HG03469 (cell line): Measurements from ENCODE around the gene GLOD4.
"Not testable (repeated sequence)": the region's sequence is repeated elsewhere in the genome, so short reads cannot be mapped to it uniquely, and the experiment has no call there.

ENCODE experiments used
- ATAC-seq: cut with Tn5 transposase; IDR thresholded peaks from one replicate; pipeline ENCODE4 v1.9.1; 2021; ENCODE audit warnings: mild to moderate bottlenecking, moderate library complexity, moderate number of reproducible peaks; ENCODE audit not compliant: unreplicated experiment

Gene GLOD4

DNA sequence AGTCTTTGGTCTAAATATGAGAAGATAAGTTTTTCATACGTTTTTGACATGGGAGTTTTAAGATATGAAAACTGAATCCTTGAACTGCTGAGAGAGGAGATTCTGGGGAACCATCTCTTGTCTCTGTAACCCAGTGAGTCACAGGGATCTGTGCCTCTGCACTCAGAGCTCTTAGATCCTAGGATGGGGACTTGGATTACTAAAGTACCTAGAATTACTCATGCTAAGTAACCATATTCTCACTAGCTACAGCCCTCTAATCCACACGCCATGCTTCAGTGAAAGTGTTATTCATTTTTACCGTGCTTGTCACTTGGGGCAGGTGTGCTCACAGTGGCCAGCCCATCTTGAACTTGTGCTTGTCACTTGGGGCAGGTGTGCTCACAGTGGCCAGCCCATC is 2.1 kb upstream of the GLOD4 start:
- ATAC-seq, result no peak

DNA sequence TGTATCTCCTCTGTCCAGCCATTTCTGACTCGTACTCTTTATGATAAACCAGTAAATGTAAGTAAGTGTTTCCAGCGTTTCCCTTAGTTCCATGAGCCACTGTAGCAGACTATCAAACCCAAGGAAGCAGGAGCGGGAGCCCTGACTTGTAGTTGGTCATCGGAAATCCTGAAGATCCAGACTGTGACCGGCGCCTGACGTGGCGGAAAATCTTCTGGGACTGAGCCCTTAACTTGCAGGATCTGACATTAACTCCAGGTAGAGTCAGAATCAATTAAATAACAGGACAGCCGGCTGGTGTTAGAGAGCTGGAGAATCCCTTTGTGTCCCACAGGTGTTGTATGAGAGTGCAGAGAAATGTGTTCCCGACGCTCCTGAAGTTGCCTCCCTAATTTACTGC is 4.0 kb downstream of the GLOD4 start:
- no peak for ATAC-seq

- no peak for ATAC-seq
These were observed 7.8 kb downstream of the GLOD4 start for GRCh38 chr17:774313-774584.

DNA sequence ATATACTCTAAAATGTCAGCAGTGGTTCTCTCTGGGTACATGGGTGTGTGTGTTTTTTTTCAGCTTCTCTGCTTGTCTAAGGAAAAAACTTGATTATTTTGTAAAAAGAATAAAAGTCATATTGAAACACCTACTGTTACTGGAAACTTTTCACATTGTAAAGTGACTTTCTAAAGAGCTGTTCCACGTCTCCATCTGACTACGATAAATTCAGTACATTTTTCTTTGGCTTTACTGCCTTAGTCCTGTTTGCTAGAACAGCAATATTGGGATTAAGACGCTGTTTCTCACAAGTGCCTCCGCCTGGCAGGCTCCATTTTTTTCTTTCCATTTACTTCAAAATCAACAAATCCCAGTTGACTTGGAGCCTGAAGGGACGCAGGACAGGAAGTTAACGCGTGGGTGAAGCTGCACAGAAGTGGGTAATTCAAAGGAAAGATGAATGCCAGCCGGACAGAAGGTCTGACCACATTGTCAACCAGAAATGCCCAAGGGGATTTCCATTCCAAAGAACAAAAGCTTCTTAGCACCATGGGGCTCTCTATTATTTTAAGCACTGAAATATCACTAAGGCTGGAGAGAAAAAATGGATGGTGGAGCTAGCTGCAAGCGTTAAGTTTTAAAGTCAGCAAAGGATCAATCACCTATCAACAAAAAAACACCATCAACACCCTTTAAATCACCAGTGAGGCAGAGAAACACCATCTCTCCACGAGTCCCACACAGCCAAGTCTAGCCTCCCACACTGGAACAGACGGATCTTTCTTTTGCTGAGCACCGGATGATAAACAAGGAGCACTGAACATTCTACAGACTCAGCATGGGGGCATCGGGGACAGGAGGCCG is 8.4 kb downstream of the GLOD4 start:
- ATAC-seq, result no peak

GRCh38 chr17:773016-773415 is 9.1 kb downstream of the GLOD4 start:
- ATAC-seq, result no peak

GRCh38 chr17:767076-767475 is 15.0 kb downstream of the GLOD4 start:
- ATAC-seq, result no peak

GRCh38 chr17:760371-760770 is 21.7 kb downstream of the GLOD4 start:
- ATAC-seq, result no peak

DNA sequence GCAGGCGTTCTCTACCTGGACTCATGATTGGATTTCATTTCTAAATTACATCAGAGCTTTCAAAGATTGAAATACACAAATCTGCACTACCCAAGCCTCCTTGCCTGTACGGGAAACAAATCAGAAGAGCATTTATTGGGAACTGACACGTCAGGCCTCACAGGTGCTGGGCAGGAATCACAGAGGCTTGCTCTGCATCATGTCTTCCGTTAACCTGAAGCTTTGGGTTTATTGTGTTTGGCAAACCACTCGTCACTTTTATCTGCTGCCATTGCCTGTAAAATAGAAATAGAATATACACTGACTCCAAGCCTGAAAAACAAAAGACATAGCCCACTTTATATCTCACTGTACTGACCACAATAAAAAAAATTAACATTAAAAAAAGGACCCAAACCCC is 22.1 kb downstream of the GLOD4 start:
- no peak for ATAC-seq

GRCh38 chr17:756010-756567 is 26.0 kb downstream of the GLOD4 start:
- not testable (repeated sequence) for ATAC-seq

- ATAC-seq, result not testable (repeated sequence)
These were observed 26.6 kb downstream of the GLOD4 start for GRCh38 chr17:755319-755961.

DNA sequence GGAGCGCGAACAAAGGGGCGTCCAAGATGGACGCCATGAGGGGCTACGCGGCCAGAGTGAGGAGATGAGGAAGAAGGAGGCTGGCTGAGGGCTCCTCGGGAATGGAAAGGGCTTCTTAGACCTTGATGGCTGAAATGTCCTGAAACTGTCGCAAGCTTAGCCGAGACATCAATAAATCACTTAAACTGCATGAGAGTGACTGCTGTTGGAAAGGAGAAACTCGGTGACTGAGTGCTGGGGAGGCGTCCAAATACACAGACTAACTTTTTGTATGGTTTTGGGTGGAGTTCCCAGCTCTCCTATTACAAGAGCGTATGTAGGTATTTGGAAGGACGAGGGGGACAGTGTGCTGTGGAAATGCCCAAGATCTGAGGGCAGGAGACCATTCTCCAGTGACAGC is 28.7 kb downstream of the GLOD4 start:
- ATAC-seq, result no peak

- no peak for ATAC-seq
These were observed 29.4 kb downstream of the GLOD4 start for GRCh38 chr17:752620-753219.

DNA sequence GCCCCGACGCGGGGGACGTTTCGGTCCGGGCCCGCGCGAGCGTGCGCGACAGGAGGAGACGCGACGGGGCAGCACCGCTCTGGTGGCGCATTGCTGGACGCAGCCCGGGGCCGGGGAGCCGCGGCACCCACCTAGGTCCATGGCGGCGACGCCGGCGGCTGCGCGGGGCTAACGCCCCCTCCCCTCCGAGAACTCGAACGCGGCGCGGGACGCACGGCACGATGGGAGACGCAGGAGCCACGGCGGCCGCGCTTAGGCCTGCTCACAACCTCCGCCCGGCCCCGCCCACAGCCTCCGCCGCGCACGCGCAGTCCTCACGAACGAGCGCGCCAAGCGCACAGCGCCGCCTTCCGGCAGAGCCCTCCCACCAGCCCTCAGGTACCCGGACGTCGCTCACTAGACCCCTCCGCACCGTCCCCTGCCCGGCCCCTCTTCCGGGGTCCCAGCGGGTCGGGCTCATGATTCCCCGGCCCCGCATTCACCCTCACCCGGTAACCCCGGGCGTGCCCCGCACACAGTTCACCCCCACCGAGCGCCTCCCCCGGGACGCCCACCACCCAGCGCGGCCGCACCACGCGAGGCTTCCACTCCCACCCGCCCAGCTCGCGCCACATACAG is 30.0 kb downstream of the GLOD4 start, which contains the start of gene GEMIN4:
GEMIN4 (minus strand) TSS at position 263 of the 618 bp plus-strand sequence; CDS start at position 141, 122 bp downstream.
- peak; percentile 49 for ATAC-seq

GRCh38 chr17:751269-752001 is 30.6 kb downstream of the GLOD4 start:
- no peak for ATAC-seq

DNA sequence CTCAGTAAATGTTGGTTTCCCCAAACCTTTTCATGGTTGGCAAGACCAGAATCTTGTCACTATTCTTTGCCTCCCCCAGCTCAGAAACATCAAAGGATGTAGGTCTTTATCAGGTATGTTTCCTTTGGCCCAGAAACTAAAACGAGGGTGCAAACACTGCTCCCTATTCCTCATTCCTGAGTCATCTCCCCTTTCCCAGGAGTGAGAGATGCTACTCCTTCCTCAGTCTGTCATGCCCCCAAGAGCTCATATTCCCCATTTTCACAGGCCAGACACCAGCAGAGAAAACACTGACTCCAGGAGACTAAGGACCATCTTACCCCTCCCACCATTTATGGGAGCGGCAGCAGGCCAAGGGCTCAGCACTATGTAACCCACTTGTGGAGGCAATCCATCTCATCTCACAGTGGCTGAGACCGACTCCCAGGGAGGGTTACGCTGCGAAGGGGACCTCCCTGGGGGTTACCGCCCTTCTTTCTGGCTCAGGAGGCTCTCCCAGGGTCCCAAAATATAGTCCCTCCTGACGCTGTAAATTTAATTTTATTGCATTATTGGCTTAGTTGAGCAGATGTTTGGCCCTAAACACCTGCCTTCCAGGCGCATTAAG is 31.5 kb downstream of the GLOD4 start:
- ATAC-seq, result no peak

DNA sequence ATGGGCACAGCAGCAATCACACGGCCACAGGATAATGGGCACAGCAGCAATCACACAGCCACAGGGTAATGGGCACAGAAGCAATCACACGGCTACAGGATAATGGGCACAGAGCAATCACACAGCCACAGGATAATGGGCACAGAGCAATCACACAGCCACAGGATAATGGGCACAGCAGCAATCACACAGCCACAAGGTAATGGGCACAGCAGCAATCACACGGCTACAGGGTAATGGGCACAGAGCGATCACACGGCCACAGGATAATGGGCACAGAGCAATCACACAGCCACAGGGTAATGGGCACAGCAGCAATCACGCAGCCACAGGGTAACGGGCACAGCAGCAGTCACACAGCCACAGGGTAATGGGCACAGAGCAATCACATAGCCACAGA is 32.7 kb downstream of the GLOD4 start:
- not testable (repeated sequence) for ATAC-seq

DNA sequence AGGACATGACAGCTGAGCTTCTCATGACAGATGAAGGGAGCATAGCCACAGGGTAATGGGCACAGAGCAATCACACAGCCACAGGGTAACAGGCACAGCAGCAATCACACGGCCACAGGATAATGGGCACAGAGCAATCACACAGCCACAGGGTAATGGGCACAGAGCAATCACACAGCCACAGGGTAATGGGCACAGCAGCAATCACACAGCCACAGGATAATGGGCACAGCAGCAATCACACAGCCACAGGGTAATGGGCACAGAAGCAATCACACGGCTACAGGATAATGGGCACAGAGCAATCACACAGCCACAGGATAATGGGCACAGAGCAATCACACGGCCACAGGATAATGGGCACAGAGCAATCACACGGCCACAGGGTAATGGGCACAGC is 33.5 kb downstream of the GLOD4 start:
- ATAC-seq, result not testable (repeated sequence)

DNA sequence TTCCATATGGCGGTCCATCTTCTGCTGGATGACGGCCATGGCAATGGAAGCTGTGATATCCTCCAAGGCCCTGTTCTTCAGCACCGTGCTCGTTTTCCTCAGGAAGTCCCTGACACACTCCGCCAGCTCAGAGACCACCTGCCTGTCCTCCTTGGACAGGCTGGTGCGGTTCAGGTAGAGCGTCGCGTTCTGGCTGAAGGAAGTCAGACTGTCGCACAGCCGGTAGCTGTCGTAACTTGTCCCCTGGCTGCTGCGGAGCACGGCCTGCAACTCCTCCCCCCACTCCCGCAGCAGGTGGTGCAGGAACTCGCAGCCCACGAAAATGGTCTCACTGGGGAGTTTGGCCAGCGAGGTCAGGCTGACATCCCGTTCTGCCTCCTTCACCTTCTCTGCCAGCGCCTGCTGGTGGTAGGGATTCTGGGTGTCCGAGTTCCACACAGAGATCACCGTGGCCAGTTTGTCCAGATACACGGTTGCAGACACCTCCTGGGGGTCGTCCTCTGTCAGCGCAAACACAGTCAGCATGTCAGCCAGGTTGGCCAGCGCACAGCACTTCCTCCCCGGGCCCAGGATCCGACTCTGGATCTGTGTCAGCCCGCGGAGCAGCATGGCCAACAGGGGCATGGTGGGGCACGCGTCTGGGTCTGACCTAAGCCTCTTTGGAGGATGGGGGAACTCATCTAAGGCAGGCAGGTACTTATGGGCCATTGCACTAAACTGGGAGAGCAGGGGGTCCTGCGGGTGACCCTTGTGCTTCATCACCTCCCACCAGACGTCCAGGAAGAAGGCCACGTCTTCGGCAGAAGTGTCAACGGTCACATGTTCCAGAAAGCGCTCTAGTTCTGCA is 35.1 kb downstream of the GLOD4 start:
- no peak for ATAC-seq

- no peak for ATAC-seq
These were observed 35.9 kb downstream of the GLOD4 start for GRCh38 chr17:746181-746580.
